Smooth muscle cell of the coronary artery (primary cell): ENCODE results near the gene LRRC4. TPM values are rescaled to one million over a fixed set of nuclear protein-coding genes. Genes with fewer than 3 reads are reported as not detected.

Source experiments
- total RNA-seq: library from RNA; depleted of rRNA; stranded (reverse); fragments of >200 nt; gene quantifications from 2 replicates; pipeline ENCODE4 v1.2.3, GENCODE V29; 2014; ENCODE audit warnings: low replicate concordance

Gene LRRC4, protein sequence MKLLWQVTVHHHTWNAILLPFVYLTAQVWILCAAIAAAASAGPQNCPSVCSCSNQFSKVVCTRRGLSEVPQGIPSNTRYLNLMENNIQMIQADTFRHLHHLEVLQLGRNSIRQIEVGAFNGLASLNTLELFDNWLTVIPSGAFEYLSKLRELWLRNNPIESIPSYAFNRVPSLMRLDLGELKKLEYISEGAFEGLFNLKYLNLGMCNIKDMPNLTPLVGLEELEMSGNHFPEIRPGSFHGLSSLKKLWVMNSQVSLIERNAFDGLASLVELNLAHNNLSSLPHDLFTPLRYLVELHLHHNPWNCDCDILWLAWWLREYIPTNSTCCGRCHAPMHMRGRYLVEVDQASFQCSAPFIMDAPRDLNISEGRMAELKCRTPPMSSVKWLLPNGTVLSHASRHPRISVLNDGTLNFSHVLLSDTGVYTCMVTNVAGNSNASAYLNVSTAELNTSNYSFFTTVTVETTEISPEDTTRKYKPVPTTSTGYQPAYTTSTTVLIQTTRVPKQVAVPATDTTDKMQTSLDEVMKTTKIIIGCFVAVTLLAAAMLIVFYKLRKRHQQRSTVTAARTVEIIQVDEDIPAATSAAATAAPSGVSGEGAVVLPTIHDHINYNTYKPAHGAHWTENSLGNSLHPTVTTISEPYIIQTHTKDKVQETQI
- under 0.01 TPM in 1 of 2 replicates, not detected in the other for total RNA-seq

DNA sequence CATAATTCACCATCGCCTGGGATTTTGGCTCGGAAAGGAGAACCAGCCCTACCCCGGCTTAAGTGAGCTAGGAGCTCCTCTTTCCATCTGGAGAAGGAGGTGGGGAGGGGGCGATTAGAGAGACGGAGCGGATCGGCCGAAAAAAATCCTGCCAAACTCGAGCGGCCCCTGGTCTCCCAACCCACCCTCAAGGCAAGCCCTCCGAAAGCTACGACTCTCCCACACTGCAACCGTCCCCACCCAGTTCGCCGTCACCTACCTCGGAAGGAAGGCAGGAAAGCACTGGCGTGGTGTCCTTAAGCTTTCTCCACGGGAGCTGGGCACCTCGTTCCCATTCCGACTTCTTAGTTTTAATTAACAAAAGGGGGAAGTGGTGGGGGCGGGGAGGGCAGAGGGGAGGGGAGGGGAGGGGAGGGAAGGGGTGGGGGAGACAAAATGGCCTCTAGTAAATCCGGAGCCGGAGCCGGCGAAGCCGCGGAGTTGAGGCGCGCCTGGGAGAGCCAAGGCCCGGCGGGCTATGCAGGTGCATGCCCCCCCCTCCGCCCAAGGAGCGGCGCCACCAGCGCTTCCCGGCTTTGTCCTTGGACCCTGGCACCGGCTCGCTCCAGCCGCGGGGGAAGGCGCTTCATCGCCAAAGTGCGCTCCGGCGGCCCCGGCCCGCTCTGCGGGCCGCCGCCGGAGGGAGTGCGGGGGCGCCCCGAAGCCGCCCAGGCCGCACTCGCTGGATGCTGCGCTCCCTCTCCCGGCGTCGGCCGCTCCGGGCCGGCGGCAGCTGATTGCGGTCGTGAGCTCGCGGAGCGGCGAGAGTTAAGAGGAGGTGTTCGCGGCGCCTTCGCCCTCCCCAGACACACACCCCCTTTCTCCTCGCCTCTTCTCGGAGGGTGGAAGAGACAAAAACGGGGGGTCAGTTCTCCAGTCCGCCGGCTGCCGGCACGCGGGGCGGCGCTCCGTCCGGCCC lies at the start of gene LRRC4:
LRRC4 (minus strand) TSS at position 784 of the 958 bp plus-strand sequence. CDS start 797 bp downstream, outside the sequence.

Other genes starting within 250 kb of the LRRC4 start
- 0.94 TPM in 1 of 2 replicates, not detected in the other for gene LEP, start 209.8 kb upstream of the LRRC4 start, total RNA-seq